Smooth muscle cell (in vitro differentiated cells): ENCODE results near the gene PPIE. TPM values are rescaled to one million over a fixed set of nuclear protein-coding genes. Genes with fewer than 3 reads are reported as not detected.

Experiments
- DNase-seq: peaks from one replicate; lab custom pipeline; 2025; ENCODE audit not compliant: unreplicated experiment; lab: John Stamatoyannopoulos, UW
- H2AFZ ChIP-seq: fragments of 200-600 bp; sonication (generic); 2 replicates; pipeline ENCODE4 v1.6.0; 2016; ENCODE audit warnings: antibody characterized with exemption, low read depth, mild to moderate bottlenecking
- H3F3A ChIP-seq: fragments of 200-600 bp; sonication (generic); 2 replicates; pipeline ENCODE4 v1.6.0; 2017; ENCODE audit warnings: antibody characterized with exemption, low read depth
- H3K27ac ChIP-seq: fragments of 200-600 bp; sonication (generic); 2 replicates; pipeline ENCODE4 v1.5.1; 2016; ENCODE audit warnings: low read depth, mild to moderate bottlenecking
- H3K27me3 ChIP-seq: fragments of 200-600 bp; sonication (generic); 2 replicates; pipeline ENCODE4 v1.6.1; 2016; ENCODE audit warnings: low read depth, mild to moderate bottlenecking
- H3K36me3 ChIP-seq: fragments of 200-600 bp; sonication (generic); 2 replicates; pipeline ENCODE4 v1.5.1; 2016; ENCODE audit warnings: low read depth
- H3K4me1 ChIP-seq: fragments of 200-600 bp; sonication (generic); 2 replicates; pipeline ENCODE4 v1.5.1; 2016; ENCODE audit warnings: low read depth
- H3K4me2 ChIP-seq: fragments of 200-600 bp; sonication (generic); 2 replicates; pipeline ENCODE4 v1.6.0; 2016; ENCODE audit warnings: mild to moderate bottlenecking
- H3K4me3 ChIP-seq: fragments of 200-600 bp; sonication (generic); 2 replicates; pipeline ENCODE4 v1.5.1; 2016; ENCODE audit warnings: mild to moderate bottlenecking
- H3K79me2 ChIP-seq: fragments of 200-600 bp; sonication (generic); 2 replicates; pipeline ENCODE4 v1.6.0; 2016; ENCODE audit warnings: low read depth, mild to moderate bottlenecking
- H3K9ac ChIP-seq: fragments of 200-600 bp; sonication (generic); 2 replicates; pipeline ENCODE4 v1.6.0; 2016; ENCODE audit warnings: low read depth
- H3K9me3 ChIP-seq: fragments of 200-600 bp; sonication (generic); replicated peaks from 2 replicates; pipeline ENCODE4 v1.5.1; 2016; ENCODE audit warnings: low read depth
- H4K20me1 ChIP-seq: fragments of 200-600 bp; sonication (generic); 2 replicates; pipeline ENCODE4 v1.6.0; 2016; ENCODE audit warnings: low read depth
- WGBS: methylation state at CpG from one replicate; pipeline ENCODE4 v1.1.7; 2016; ENCODE audit warnings: low lambda C conversion rate; 5-methylcytosine and 5-hydroxymethylcytosine counted together
- polyA plus RNA-seq: library from polyadenylated mRNA; unstranded; fragments of >200 nt; fragmentation: Nextera tagmentation; extraction: Ambion mirVana; gene quantifications from 2 replicates; pipeline ENCODE4 v1.2.1, GENCODE V29; 2016
- total RNA-seq: library from RNA; depleted of rRNA; stranded (reverse); fragments of >200 nt; gene quantifications from 2 replicates; pipeline ENCODE4 v1.2.3, GENCODE V29; 2014
- TF ChIP-seq, protein P1 (sequence below): fragments of 200-600 bp; sonication (generic); IDR thresholded peaks from 2 replicates; pipeline ENCODE4 v1.5.1; 2017; ENCODE audit warnings: borderline replicate concordance, mild to moderate bottlenecking, antibody characterized with exemption; ENCODE audit not compliant: insufficient read depth, poor library complexity, severe bottlenecking

Gene PPIE
- total and polyA plus RNA-seq, 2 experiments from 2014 or later: 47.8 to 62.0 TPM

DNA sequence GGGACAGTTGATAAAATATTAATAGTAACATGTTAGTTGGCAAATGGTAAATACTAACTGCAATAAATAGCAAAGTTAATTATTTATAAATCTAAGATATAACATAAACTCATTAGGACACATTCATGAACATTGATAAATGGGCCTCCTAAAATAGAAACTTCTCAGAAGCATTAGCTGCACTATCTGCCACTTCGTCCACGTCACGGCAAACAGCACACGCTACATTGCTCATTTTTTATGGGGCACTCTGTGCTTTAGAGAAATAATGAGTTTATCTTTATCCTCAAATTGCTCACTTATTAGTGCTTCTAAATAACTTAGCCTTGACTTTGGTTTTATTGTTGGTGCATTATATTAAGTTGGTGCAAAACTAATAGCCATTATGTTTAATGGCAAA, 31.2 kb upstream of the PPIE start:
- H3K27me3 ChIP-seq: peaks cover 63% of the 10 kb centered on the region
- H3K36me3 ChIP-seq: no peaks in the 10 kb centered on the region
- no peaks in the 10 kb centered on the region for H3K79me2 ChIP-seq
- WGBS: 69% methylated on average over 4 of the region's 4 CpGs
- no peaks in the 10 kb centered on the region for H4K20me1 ChIP-seq
- H3F3A ChIP-seq: no peaks in the 10 kb centered on the region
- H3K4me2 ChIP-seq: no peak overlapping the region
- H3K4me3 ChIP-seq: no peak overlapping the region
- TF ChIP-seq, protein P1, sequence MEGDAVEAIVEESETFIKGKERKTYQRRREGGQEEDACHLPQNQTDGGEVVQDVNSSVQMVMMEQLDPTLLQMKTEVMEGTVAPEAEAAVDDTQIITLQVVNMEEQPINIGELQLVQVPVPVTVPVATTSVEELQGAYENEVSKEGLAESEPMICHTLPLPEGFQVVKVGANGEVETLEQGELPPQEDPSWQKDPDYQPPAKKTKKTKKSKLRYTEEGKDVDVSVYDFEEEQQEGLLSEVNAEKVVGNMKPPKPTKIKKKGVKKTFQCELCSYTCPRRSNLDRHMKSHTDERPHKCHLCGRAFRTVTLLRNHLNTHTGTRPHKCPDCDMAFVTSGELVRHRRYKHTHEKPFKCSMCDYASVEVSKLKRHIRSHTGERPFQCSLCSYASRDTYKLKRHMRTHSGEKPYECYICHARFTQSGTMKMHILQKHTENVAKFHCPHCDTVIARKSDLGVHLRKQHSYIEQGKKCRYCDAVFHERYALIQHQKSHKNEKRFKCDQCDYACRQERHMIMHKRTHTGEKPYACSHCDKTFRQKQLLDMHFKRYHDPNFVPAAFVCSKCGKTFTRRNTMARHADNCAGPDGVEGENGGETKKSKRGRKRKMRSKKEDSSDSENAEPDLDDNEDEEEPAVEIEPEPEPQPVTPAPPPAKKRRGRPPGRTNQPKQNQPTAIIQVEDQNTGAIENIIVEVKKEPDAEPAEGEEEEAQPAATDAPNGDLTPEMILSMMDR: no peak
- H3K4me1 ChIP-seq: peaks cover 12% of the 10 kb centered on the region
- H3K9ac ChIP-seq: no peak overlapping the region
- DNase-seq: no peak
- no peaks in the 10 kb centered on the region for H3K9me3 ChIP-seq
- H2AFZ ChIP-seq: no peak overlapping the region
- H3K27ac ChIP-seq: no peak overlapping the region

DNA sequence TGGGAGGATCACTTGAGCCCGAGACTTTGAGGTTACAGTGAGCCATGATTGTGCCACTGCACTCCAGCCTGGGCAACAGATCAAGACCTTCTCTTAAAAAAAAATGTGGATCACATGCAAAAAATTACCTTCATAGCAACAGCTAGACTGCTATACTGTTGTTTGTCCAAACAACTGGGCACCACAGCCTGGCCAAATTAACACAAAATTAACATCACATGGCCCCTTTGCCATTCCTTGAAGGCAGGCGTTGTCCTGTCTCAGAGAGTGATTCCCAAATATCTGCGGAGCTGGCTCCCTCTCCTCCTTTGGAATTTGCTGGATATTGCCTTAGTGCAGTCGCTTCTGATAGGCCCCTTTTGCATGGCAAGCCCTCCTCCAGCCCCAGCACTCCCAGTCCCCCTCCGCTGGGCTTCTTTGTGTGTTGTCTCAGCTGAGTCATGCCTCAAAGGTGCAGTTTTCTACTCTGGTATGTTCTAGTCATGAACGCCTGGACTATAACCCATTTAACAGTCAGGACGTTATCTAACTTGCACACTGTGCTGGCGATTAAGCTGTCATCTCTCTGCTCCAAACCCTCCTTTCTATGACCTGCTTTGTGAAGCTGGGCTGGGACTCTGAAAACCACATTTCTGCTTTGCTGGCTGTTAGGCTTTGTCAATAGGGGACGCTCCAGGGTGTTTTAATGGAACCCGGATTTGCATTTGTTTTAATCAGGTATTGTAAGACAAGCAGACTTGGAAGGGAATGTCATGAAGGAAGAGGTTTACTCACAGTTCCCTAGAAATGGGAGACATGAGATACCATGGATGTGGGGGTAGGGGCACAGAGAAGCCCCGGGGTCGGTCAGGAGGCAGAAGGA, 27.3 kb upstream of the PPIE start:
- peak overlapping the region; percentile 41 for H3K4me2 ChIP-seq
- no peak for DNase-seq

DNA sequence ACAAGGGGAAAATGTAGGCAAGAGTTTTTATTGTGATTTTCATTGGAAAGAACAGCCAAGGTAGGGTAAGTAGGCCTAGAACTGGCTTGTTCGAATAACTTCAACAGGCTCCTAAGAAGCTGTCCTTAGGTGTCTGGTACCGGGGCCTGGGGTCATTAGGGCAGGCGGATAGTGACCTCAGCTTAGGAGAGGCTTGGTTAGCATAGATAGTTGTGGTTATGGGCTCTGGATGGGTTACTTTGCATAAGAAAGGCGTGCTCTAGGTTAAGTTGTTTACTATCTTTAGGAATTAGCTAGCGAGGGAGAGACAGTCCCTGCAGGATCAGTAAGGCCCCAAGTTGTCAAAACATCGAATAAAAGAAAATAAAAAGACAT, 26.7 kb upstream of the PPIE start:
- TF ChIP-seq, protein P1: no peak
- Histone ChIP-seq H3F3A (no peaks in the 10 kb centered on the region), H4K20me1 (no peaks in the 10 kb centered on the region), H3K4me1 (peaks cover 12% of the 10 kb centered on the region), H3K27ac (no peak overlapping the region), H3K4me2 (peak overlapping the region; percentile 41), H3K79me2 (no peaks in the 10 kb centered on the region), H3K9me3 (no peaks in the 10 kb centered on the region), H3K27me3 (peaks cover 68% of the 10 kb centered on the region), H3K36me3 (no peaks in the 10 kb centered on the region), H3K4me3 (no peak overlapping the region), H3K9ac (no peak overlapping the region), H2AFZ (no peak overlapping the region)
- no peak for DNase-seq
- WGBS: 44% methylated on average over 6 of the region's 6 CpGs

More for the DNA sequence above, 27.3 kb upstream of the PPIE start:
- no peak overlapping the region for H2AFZ ChIP-seq
- H3K4me1 ChIP-seq: peaks cover 12% of the 10 kb centered on the region
- WGBS: 32% methylated on average over 12 of the region's 12 CpGs
- no peaks in the 10 kb centered on the region for H3K79me2 ChIP-seq
- H3K9me3 ChIP-seq: no peaks in the 10 kb centered on the region
- H3K9ac ChIP-seq: no peak overlapping the region
- H3K27me3 ChIP-seq: peaks cover 68% of the 10 kb centered on the region
- TF ChIP-seq, protein P1: no peak
- H3F3A ChIP-seq: no peaks in the 10 kb centered on the region
- H3K4me3 ChIP-seq: no peak overlapping the region
- no peak overlapping the region for H3K27ac ChIP-seq
- H4K20me1 ChIP-seq: no peaks in the 10 kb centered on the region
- no peaks in the 10 kb centered on the region for H3K36me3 ChIP-seq

DNA sequence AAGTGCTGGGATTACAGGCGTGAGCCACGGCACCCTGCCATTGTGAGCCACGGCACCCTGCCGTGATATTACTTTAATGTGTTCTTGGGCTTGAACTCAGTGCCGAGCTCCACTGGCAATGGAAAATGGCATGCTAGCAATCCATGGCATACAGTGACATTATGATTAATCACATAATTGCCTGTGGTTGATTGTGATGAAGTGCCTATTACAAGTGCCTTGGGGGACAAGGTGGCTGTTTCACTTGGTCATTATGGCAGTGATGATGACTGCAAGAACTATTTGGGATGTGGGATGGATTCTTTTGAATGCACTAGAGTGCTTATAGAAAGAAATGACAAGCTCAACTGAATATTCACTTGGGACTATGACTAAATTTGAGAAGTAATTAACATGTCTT, 25.1 kb upstream of the PPIE start:
- DNase-seq: no peak
- TF ChIP-seq, protein P1: no peak
- Histone ChIP-seq H3K9me3 (no peaks in the 10 kb centered on the region), H3K4me1 (peaks cover 12% of the 10 kb centered on the region), H3K4me3 (no peak overlapping the region), H3K36me3 (no peaks in the 10 kb centered on the region), H3K27me3 (peaks cover 68% of the 10 kb centered on the region), H3K79me2 (no peaks in the 10 kb centered on the region), H3K4me2 (no peak overlapping the region), H4K20me1 (no peaks in the 10 kb centered on the region), H3K27ac (no peak overlapping the region), H3K9ac (no peak overlapping the region), H3F3A (no peaks in the 10 kb centered on the region), H2AFZ (no peak overlapping the region)
- 93% methylated on average over 5 of the region's 5 CpGs for WGBS
